Activated CD8-positive, alpha-beta memory T cell treated with anti-CD3 and anti-CD28 coated beads, Interleukin-2, amount 50 U/mL, for 48 hours (primary cell): ENCODE measurements around the gene EXOC1L.

Source experiments
- DNase-seq: peaks from one replicate; pipeline ENCODE4 v3.0.0-alpha.2; 2020

The EXOC1L gene

GRCh38 chr4:55819634-55820033 lies at the start of gene EXOC1L:
EXOC1L (plus strand) TSS chr4:55819790; CDS start chr4:55820027, 237 bp downstream.
- no peak for DNase-seq

GRCh38 chr4:55770662-55771061 lies 48.9 kb upstream of the EXOC1L start:
- DNase-seq, result no peak

GRCh38 chr4:55781341-55781740 lies 38.2 kb upstream of the EXOC1L start:
- no peak for DNase-seq

DNA sequence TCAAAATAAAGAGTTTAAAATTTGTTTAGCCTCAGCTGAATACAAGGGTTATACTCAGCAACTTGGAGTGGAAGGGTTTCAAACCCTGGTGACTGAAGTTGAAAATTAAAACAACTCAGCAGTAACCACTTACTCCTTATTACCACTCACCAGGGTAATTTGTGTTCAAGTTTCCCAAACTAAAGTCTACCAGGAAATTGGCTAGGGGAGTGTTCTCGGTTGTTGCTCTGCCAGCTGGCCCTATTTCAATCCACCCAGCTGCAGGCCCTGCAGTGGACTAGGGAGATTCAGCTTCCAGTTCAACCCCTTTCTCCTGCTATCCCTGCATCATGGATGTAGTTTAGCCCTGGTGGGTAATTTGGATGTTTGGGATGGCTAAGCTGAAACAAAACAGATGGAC lies 37.8 kb upstream of the EXOC1L start:
- no peak for DNase-seq

DNA sequence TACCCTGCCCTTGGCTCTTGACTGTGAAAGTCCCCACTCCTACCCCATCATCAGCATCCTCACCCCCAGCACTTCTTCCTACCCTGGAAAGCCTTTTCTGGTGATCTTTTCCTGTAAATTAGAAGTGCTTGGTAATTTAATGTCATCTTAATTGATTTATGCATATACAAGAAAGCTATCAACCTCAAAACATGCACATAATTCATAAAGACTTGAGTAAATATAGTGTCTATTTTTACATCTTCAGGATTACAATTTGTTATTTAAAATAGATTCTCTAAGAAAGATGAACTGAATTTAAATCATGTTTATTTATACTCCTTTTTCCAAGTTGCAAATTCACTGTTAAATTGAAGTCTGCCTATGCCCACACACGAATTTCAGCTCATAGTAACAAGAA lies 36.0 kb upstream of the EXOC1L start:
- DNase-seq, result no peak

DNA sequence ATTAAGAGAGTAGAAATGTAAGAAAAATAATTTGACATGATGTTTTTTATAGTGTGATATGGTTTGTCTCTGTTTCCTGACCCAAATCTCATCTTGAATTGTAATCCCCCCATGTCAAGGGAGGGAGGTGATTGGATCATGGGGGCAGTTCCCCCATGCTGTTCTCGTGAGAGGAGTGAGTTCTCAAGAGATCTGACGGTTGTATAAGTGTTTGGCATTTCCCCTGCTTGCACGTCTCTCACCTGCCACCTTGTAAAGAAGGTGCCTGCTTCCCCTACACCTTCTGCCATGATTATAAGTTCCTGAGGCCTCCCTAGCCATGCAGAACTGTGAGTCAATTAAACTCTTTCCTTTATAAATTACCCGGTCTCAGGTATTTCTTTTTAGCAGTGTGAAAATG lies 34.8 kb upstream of the EXOC1L start:
- no peak for DNase-seq

- DNase-seq, result no peak
Observed at GRCh38 chr4:55791666-55792065, 27.9 kb upstream of the EXOC1L start.

- DNase-seq, result no peak
Observed at GRCh38 chr4:55793479-55793878, 26.1 kb upstream of the EXOC1L start.

- DNase-seq, result no peak
Observed at GRCh38 chr4:55794053-55794452, 25.5 kb upstream of the EXOC1L start.

GRCh38 chr4:55795341-55795740 lies 24.2 kb upstream of the EXOC1L start:
- DNase-seq, result no peak

GRCh38 chr4:55801498-55801897 lies 18.1 kb upstream of the EXOC1L start:
- no peak for DNase-seq

DNA sequence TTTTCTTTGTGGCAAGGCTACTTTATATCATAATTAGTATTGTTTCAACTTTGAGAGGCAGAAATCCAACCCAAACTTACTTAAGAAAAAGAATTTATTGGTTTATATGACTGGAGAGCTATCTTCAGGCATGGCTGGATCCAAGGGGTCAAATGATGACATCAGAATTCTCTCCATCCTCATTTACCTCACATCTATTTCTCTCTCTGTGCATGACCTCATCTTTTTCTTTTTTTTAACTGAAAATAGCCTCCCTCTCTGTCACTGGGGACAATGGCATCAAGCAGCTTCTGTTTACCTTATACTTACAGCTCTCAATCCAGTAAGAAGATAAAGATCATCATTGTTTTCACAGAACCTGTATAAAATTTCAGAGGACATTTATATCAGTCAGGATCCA lies 12.0 kb upstream of the EXOC1L start:
- no peak for DNase-seq

- DNase-seq, result no peak
Observed at GRCh38 chr4:55808186-55808585, 11.4 kb upstream of the EXOC1L start.

DNA sequence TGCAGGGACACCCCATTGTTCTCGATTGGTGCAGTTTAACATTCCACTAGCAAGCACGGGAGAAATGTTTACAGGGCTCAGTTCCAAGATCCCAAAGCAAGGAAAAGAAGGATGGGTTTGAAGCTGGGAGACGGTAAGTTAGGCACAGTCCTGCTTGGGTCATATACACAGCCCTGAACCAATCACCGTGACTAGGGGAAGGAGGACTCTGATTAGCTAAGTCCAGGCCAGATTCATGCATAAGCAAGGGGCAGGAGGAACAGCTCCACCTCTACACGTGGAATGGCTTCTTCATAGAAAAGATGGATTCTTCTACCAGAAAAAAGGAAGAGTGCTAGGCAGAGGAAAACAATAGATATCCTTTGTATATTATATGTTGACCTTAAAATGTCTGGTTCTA lies 11.0 kb upstream of the EXOC1L start:
- no peak for DNase-seq

DNA sequence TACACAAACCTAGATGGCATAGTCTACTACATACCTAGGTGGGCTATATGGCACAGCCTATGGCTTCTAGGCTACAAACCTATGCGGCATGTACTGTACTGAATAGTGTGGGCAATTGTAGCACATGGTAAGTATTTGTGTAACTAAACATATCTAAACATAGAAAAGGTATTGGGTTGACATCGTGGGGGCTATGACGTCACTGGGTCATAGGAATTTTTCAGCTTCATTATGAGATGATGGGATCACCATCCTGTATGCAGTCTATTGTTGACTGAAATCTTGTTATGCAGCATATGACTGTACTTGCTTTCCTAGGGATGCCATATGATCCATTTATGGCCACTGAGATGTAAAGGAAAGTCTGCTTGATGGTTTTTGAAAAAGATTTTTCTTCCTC lies 1.9 kb upstream of the EXOC1L start:
- no peak for DNase-seq

DNA sequence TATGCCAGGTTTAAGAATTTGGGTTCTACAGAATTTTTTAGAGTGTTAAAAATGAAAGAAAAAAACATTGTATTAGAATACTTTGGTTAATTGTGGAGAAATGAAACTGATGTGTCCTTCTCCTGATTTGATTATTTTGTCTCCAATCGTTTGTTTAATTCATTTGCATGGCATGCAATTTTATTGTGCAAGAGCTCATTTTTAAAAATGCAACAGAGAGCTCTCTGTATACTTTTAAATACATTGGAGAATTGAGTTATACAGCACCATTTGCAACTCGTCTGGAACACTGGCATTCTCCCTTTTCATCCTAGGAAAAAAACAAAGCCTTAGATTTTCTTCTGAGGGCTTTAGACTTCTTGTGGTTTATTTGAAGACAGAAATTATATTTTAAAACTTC lies 689 bp downstream of the EXOC1L start:
- DNase-seq, result no peak

- DNase-seq, result no peak
Observed at GRCh38 chr4:55822329-55822728, 2.7 kb downstream of the EXOC1L start.

DNA sequence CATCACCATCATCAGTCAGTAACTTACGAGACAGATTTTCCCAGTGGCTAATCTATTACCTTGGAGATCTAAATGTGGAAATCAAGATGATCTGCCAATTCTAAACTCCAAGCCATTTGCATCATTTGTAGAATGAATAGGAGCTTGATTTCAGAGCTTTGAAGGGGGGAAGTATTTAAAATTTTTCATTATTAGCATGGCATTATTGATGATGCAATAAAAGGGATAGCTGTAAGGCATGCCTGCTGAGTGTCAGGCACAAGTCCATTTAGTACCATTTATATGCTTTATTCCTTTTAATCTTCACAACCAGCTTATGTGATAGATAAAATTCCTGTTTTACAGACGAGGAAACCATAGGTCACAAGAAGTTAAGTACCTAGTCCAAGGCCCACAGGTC lies 5.3 kb downstream of the EXOC1L start:
- no peak for DNase-seq

DNA sequence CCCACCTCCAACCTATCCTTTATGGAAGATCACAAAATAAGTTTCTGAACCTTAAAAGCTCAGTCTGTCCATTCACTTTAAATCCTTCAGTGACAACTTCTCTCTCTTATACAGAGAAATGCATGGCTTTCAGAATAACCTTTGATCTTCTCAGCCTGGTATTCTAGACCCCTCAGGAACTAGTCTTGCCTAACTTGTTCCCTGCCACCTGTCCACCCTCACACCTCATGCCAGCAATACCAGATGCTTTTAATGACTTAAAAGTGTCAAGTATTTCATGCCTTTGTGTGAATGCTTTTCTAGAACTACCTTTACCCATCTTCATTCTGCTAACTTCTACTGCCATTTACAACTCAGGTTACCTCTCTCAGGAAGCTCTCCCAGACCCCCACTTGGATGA lies 7.4 kb downstream of the EXOC1L start:
- DNase-seq, result no peak

DNA sequence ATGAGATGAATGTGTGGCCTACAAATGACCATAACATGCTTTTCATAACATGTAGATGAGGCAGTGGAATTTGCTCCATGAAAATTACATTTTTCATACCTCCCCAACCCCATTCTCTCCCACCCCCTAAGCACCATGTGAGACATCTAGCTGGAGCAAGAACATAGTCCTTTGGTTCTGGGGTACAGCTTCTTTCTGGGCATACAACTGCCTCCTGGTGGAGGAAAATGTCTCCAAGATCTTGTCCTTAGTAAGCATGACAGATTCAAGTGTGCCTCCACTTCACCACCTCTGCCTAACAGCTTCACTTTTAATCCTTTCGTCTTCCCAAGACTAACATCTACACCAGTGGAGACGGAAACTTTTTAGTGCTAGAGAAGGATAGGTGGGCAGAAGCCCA lies 8.0 kb downstream of the EXOC1L start:
- no peak for DNase-seq

- no peak for DNase-seq
Observed at GRCh38 chr4:55830048-55830447, 10.5 kb downstream of the EXOC1L start.

- DNase-seq, result no peak
Observed at GRCh38 chr4:55830716-55831115, 11.1 kb downstream of the EXOC1L start.

DNA sequence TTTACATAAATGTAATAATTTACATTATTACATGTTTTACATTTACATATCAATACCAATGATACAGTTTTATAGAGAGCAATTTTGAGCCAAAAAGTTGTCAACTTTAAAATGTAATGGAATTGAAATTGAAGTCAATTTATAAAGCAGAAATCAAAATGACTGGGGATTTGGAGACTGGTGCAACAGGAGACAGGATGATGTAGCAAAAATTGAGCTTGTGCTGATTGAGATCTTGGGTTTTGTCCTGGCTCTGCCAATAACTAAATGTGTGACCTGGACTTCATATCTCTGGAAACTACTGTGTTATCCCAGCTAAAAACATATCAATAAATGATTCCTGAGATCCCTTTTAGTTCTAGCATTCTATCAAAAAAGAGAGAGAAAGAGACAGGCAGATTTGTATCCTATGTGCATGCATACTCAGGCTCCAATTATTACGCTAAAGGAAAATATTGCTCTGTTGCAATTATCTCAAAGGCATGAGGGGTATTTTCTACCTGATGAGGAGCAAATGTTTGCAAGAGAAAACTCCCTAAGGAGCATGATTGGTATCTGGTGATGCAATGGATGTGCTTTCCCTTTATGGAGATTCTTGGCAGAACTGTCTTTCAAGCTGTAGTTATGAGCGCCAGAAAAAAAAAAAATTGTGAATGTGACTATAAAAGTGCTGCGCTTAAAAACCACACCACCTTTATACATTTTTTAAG lies 14.7 kb downstream of the EXOC1L start:
- no peak for DNase-seq

GRCh38 chr4:55837903-55838302 lies 18.3 kb downstream of the EXOC1L start:
- no peak for DNase-seq

- DNase-seq, result no peak
Observed at GRCh38 chr4:55838356-55838755, 18.8 kb downstream of the EXOC1L start.

DNA sequence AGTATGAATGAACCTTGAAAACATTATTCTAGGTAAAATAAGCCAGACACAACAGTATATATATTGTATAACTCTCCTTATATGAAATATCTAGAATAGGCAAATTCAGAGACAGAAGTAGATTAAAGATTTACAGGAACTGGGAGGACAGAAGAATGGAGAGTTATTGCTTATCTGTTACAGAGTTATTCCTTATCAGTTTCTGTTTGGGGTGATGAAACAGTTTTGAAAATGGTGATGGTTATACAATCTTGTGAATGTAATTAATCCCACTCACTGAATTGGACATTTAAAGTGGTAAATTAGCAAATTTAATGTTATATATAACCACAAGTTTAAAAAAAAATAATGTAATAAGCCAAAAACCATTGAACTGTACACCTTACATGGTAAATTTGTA lies 19.4 kb downstream of the EXOC1L start:
- no peak for DNase-seq
